ENCODE measurements around the gene QDPR.

Gene QDPR

DNA sequence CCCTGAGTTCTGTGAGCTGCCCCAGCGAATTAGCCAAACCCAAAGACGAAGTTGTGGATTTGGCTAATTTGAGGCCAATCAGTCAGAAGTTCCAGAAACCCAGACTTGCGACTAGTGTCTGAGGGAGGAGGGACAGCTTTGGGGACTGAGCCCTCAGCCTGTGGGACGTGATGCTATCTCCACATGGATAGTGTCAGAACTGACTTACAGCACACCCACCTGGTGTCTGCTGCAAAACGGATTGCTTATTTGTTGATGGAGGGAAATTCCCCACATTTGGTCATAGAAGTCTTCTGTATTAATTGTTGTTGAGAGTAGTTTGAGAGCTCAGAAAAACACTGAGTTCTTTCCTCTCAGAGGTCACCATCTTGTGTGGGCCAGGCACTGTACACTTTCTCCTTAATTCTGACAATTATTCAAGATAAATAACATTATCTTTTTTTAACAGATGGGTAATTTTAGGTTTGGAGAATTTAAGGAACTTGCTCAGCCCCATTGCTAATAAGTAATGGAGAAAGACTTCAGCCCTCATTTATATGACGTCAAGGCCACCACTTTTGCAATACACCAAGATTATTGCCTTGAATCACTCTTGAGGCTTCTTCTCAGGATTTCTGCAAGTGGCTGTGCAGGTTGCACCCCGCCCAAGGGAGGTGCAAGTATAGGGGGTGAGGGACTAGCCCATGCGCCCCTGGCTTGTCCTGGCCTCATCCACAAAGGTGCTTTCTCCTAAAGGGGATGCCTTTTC, 19.8 kb upstream of the QDPR start:
- H3K4me3 ChIP-seq (ENCODE audit: low read depth in 1 of 2, low read length in 2 of 2): no peak overlapping the region
- no peak overlapping the region for H3K9ac ChIP-seq (ENCODE audit: low read depth in 1 of 2, low read length in 2 of 2)
- no peaks in the 10 kb centered on the region for H3K4me1 ChIP-seq (ENCODE audit: control insufficient read depth in 1 of 2, insufficient read depth in 2 of 2, low read length in 2 of 2)
- H3K36me3 ChIP-seq (ENCODE audit: control insufficient read depth in 1 of 2, insufficient read depth in 2 of 2, low read length in 2 of 2): no peaks in the 10 kb centered on the region
- H3K27me3 ChIP-seq (ENCODE audit: control insufficient read depth in 1 of 2, insufficient read depth in 2 of 2, low read length in 2 of 2): no peaks in the 10 kb centered on the region
- H3K9me3 ChIP-seq (ENCODE audit: control insufficient read depth in 1 of 2, low read length in 2 of 2): no peaks in the 10 kb centered on the region
- no peak overlapping the region for H3K27ac ChIP-seq (ENCODE audit: low read depth, low read length)

DNA sequence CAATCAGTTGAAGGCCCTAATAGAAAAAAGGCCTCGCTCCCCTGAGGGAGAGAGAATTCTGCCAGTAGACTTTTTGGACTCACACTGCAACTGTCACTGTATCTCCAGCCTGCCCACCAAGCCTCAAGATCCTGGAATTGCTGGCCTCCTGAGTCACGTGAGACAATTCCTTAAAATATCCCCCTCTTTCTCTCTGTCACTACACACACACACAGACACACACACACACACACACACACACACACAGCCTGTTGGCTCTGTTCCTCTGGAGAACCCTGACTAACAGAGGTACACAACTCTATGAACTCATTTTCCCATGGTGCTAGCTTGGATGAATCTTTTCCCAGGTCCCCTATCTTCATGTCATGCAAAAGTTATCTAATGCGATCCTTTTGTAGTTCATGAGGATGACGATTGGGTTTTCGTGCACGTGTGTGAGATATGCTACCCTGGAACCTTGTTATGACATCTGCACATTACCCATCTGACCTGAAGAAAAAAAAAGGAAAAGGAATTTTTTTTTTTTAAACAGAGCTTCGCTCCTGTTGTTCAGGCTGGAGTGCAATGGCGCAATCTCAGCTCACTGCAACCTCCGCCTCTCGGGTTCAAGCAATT, 16.8 kb upstream of the QDPR start:
- H3K4me1 ChIP-seq (ENCODE audit: control insufficient read depth in 1 of 2, insufficient read depth in 2 of 2, low read length in 2 of 2): no peaks in the 10 kb centered on the region
- no peaks in the 10 kb centered on the region for H3K36me3 ChIP-seq (ENCODE audit: control insufficient read depth in 1 of 2, insufficient read depth in 2 of 2, low read length in 2 of 2)
- H3K4me3 ChIP-seq (ENCODE audit: low read depth in 1 of 2, low read length in 2 of 2): no peak overlapping the region
- H3K9me3 ChIP-seq (ENCODE audit: control insufficient read depth in 1 of 2, low read length in 2 of 2): no peaks in the 10 kb centered on the region
- H3K27me3 ChIP-seq (ENCODE audit: control insufficient read depth in 1 of 2, insufficient read depth in 2 of 2, low read length in 2 of 2): no peaks in the 10 kb centered on the region
- H3K27ac ChIP-seq (ENCODE audit: low read depth, low read length): no peak overlapping the region
- H3K9ac ChIP-seq (ENCODE audit: low read depth in 1 of 2, low read length in 2 of 2): no peak overlapping the region

DNA sequence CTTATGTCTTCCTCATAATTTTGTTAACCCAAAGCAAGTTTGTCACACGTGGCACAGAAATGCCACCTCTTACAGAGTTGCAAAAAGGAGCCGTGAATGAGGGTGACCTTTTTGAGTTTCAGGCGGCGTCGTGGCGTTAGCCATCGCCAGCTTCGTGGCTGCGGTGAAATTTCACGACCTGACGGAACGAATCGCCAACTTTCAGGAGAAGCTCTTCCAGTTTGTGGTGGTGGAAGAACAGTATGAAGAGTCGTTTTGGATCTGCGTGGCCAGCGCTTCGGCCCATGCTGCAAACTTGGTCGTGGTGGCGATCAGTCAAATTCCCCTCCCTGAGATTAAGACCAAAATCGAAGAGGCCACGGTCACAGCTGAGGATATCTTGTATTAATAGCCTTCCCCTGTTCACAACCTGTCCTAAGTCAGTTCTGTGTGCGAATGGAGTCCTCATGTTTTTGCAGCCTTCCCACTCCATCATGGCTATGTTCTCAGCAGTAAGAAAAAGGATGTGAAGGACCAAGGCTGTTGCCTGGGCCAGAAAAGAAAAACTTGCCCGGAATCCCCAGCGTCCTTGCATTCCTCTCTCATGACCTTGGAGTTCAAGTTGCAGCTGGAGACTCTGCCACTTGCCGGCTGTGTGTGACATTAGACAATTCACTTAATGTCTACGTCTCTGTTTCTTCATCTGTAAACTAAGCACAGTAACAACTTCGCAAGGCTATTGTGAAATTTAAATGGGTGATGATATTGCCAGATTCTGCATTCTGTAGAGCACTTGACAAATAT, 15.0 kb upstream of the QDPR start:
- no peaks in the 10 kb centered on the region for H3K27me3 ChIP-seq (ENCODE audit: control insufficient read depth in 1 of 2, insufficient read depth in 2 of 2, low read length in 2 of 2)
- no peaks in the 10 kb centered on the region for H3K9me3 ChIP-seq (ENCODE audit: control insufficient read depth in 1 of 2, low read length in 2 of 2)

DNA sequence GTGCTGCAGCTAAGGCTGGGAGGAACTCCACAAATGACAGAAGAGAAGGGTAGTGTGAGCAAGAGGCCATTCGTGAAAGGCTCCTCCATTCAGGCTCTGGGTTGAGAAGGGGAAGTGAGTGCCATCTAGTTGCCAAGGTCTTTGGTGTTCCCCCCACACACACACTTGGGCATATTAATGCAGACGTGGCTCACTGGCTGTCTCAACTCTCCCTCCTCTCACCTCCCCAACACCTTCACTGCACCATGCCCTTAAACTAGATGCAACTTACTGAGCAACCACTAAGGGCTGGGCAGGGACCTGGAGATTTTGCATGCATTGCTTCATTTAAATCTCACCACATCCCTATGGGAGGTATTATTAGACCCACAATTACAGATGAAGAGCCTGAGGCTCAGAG, 11.8 kb upstream of the QDPR start:
- Histone ChIP-seq H3K4me1 (ENCODE audit: control insufficient read depth in 1 of 2, insufficient read depth in 2 of 2, low read length in 2 of 2) (no peaks in the 10 kb centered on the region), H3K36me3 (ENCODE audit: control insufficient read depth in 1 of 2, insufficient read depth in 2 of 2, low read length in 2 of 2) (no peaks in the 10 kb centered on the region), H3K27me3 (ENCODE audit: control insufficient read depth in 1 of 2, insufficient read depth in 2 of 2, low read length in 2 of 2) (no peaks in the 10 kb centered on the region), H3K9me3 (ENCODE audit: control insufficient read depth in 1 of 2, low read length in 2 of 2) (no peaks in the 10 kb centered on the region), H3K27ac (ENCODE audit: low read depth, low read length) (no peak overlapping the region), H3K4me3 (ENCODE audit: low read depth in 1 of 2, low read length in 2 of 2) (no peak overlapping the region), H3K9ac (ENCODE audit: low read depth in 1 of 2, low read length in 2 of 2) (no peak overlapping the region)

More for the DNA sequence above, 15.0 kb upstream of the QDPR start:
- Histone ChIP-seq H3K27ac (ENCODE audit: low read depth, low read length) (no peak overlapping the region), H3K9ac (ENCODE audit: low read depth in 1 of 2, low read length in 2 of 2) (no peak overlapping the region), H3K4me1 (ENCODE audit: control insufficient read depth in 1 of 2, insufficient read depth in 2 of 2, low read length in 2 of 2) (no peaks in the 10 kb centered on the region), H3K36me3 (ENCODE audit: control insufficient read depth in 1 of 2, insufficient read depth in 2 of 2, low read length in 2 of 2) (no peaks in the 10 kb centered on the region), H3K4me3 (ENCODE audit: low read depth in 1 of 2, low read length in 2 of 2) (no peak overlapping the region)

DNA sequence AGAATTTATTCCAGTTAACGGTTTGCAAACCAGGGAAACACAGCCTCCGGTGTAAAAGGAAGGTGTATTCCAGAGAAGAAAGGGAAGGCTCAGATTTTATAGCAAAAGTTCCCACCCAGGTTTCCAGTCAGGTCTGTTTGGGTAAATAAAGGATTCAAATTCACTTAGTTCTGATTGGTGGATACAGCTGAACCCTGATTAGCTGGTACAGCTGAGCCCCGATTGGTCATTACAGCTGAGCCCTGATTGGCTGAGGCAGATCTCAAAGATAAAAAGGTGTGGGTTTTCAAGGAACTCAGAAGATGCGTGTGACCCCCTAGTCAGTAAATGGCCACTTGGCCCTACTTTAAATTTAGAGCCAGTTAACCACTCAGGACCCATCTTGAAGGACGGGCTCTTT, 9.7 kb upstream of the QDPR start:
- Histone ChIP-seq H3K27me3 (ENCODE audit: control insufficient read depth in 1 of 2, insufficient read depth in 2 of 2, low read length in 2 of 2) (no peaks in the 10 kb centered on the region), H3K9ac (ENCODE audit: low read depth in 1 of 2, low read length in 2 of 2) (no peak overlapping the region), H3K36me3 (ENCODE audit: control insufficient read depth in 1 of 2, insufficient read depth in 2 of 2, low read length in 2 of 2) (no peaks in the 10 kb centered on the region)

DNA sequence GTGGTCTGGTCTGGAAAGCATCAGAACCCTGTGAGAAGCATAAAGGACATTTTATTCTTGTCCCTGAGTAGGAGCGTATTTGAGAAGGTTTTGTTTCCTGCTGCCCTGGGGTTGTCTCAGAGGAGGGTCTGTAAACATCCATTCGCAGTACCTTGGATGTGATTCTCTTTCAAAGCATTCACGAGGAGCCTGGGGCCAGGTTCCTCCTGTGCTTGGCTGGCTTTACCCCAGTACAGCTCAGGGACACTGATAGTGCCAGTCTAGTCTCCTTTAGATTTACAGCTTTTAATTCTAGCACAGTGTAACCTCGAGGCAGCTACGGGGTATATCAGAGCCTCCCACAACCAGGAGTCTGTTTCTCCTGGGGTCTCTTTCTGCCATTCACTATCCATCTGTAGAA, 5.8 kb upstream of the QDPR start:
- Histone ChIP-seq H3K4me3 (ENCODE audit: low read depth in 1 of 2, low read length in 2 of 2) (no peak overlapping the region), H3K27me3 (ENCODE audit: control insufficient read depth in 1 of 2, insufficient read depth in 2 of 2, low read length in 2 of 2) (no peaks in the 10 kb centered on the region), H3K36me3 (ENCODE audit: control insufficient read depth in 1 of 2, insufficient read depth in 2 of 2, low read length in 2 of 2) (no peaks in the 10 kb centered on the region), H3K4me1 (ENCODE audit: control insufficient read depth in 1 of 2, insufficient read depth in 2 of 2, low read length in 2 of 2) (peaks cover 0 to 9% of the 10 kb centered on the region in 2 donors), H3K27ac (ENCODE audit: low read depth, low read length) (no peak overlapping the region), H3K9me3 (ENCODE audit: control insufficient read depth in 1 of 2, low read length in 2 of 2) (no peaks in the 10 kb centered on the region), H3K9ac (ENCODE audit: low read depth in 1 of 2, low read length in 2 of 2) (no peak overlapping the region)

More for the DNA sequence above, 9.7 kb upstream of the QDPR start:
- H3K4me3 ChIP-seq (ENCODE audit: low read depth in 1 of 2, low read length in 2 of 2): no peak overlapping the region
- H3K27ac ChIP-seq (ENCODE audit: low read depth, low read length): no peak overlapping the region
- H3K4me1 ChIP-seq (ENCODE audit: control insufficient read depth in 1 of 2, insufficient read depth in 2 of 2, low read length in 2 of 2): no peaks in the 10 kb centered on the region
- H3K9me3 ChIP-seq (ENCODE audit: control insufficient read depth in 1 of 2, low read length in 2 of 2): no peaks in the 10 kb centered on the region

DNA sequence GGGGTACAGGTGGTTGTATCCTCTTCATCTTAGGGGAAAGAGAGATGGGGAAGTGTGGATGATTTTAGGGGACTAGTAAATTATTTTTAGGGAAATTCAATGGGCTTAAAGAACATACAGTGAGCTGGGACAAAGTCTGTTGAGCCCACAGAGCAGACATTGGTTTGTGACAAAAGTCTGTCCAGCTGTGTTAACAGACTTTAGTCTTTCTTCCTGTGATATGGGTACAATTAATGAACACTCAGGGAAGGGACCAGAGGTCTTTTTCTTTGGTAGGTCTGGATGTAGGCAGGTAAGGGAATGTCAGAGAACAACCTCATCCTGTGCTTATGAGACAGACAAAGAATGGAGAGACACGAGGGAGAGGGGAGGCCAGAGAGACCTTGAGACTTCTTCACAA, 5.1 kb upstream of the QDPR start:
- Histone ChIP-seq H3K9me3 (ENCODE audit: control insufficient read depth in 1 of 2, low read length in 2 of 2) (no peaks in the 10 kb centered on the region), H3K27ac (ENCODE audit: low read depth, low read length) (no peak overlapping the region), H3K4me1 (ENCODE audit: control insufficient read depth in 1 of 2, insufficient read depth in 2 of 2, low read length in 2 of 2) (peaks cover 4 to 13% of the 10 kb centered on the region in 2 donors), H3K4me3 (ENCODE audit: low read depth in 1 of 2, low read length in 2 of 2) (no peak overlapping the region), H3K36me3 (ENCODE audit: control insufficient read depth in 1 of 2, insufficient read depth in 2 of 2, low read length in 2 of 2) (no peaks in the 10 kb centered on the region), H3K9ac (ENCODE audit: low read depth in 1 of 2, low read length in 2 of 2) (no peak overlapping the region), H3K27me3 (ENCODE audit: control insufficient read depth in 1 of 2, insufficient read depth in 2 of 2, low read length in 2 of 2) (no peaks in the 10 kb centered on the region)

DNA sequence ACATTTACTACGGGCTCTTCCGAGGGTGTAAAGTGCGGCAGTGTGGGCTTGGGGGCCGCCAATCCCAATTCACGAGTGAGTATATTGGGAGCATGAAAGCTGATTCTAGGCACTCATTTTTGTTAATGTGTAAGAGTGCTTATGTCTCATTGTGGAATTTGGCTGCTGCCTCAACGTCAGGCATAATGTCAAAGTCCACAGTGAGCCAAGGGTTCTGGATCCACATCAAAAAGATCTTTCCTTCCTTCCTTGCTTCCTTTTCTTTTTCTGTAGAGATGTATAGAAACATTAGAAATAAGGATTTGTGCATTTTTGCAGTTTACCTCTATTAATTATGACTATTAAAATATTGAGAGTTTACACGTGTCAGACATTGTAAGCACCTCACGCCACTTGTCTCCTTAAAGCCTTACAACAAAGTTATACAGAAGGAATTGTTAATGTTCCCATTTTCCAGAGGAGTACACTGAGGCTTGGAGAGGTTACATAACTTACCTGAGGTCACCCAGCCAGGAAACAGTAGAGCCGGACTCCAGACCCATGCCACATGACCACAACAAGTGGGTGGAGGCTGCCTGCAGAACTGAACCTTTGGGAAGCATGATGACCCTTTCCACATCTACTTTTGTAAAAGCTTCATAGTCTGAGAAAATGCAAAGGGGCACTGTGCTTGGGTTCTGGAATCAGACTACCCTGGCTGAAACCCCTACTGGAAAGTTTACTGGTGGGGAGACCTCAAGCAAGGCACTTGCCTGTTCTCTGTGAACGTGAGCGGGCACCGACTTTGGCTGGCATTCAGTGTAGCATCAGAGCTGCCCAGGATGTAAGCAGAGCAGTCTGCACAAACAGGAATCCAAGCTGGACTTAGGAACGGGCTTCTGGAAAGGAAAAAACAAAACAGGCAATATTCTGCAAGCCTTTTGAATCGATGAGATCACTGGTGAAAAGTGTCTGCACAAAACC, 3.8 kb upstream of the QDPR start:
- Histone ChIP-seq H3K27ac (ENCODE audit: low read depth, low read length) (no peak overlapping the region), H3K4me1 (ENCODE audit: control insufficient read depth in 1 of 2, insufficient read depth in 2 of 2, low read length in 2 of 2) (peaks cover 11 to 16% of the 10 kb centered on the region in 2 donors), H3K27me3 (ENCODE audit: control insufficient read depth in 1 of 2, insufficient read depth in 2 of 2, low read length in 2 of 2) (no peaks in the 10 kb centered on the region), H3K9ac (ENCODE audit: low read depth in 1 of 2, low read length in 2 of 2) (no peak overlapping the region), H3K36me3 (ENCODE audit: control insufficient read depth in 1 of 2, insufficient read depth in 2 of 2, low read length in 2 of 2) (no peaks in the 10 kb centered on the region), H3K9me3 (ENCODE audit: control insufficient read depth in 1 of 2, low read length in 2 of 2) (no peaks in the 10 kb centered on the region), H3K4me3 (ENCODE audit: low read depth in 1 of 2, low read length in 2 of 2) (no peak overlapping the region)

DNA sequence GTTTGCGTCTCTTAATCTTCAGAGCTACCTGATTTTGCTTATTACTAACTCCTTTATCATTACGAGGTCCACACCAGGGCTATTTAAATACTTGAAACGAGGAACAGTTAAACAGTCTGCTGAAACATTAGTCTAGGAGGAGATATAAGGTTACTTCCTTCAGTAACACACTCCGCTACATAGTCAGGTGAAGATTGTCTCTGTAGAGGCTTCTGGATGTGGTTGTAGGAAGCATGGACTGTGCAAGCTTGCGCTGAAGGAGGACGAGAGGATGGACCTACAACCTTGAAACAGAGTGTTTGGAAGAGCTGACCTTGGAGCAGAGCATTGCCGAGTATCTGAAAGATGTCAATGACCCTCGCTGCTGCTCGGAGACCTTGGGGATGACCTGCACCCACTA, 3.0 kb upstream of the QDPR start, which contains the start of gene CLRN2:
TSS of gene CLRN2 (plus strand) at position 301 of the 400 bp plus-strand sequence. CDS start 102 bp downstream, outside the sequence.
- H3K9ac ChIP-seq (ENCODE audit: low read depth in 1 of 2, low read length in 2 of 2): no peak within 1 kb of the TSS
- H3K4me3 ChIP-seq (ENCODE audit: low read depth in 1 of 2, low read length in 2 of 2): no peak within 1 kb of the TSS
- no peaks in the 10 kb centered on the region for H3K9me3 ChIP-seq (ENCODE audit: control insufficient read depth in 1 of 2, low read length in 2 of 2)
- no peaks in the 10 kb centered on the region for H3K27me3 ChIP-seq (ENCODE audit: control insufficient read depth in 1 of 2, insufficient read depth in 2 of 2, low read length in 2 of 2)
- H3K4me1 ChIP-seq (ENCODE audit: control insufficient read depth in 1 of 2, insufficient read depth in 2 of 2, low read length in 2 of 2): peaks cover 15 to 22% of the 10 kb centered on the region in 2 donors
- H3K27ac ChIP-seq (ENCODE audit: low read depth, low read length): no peak within 1 kb of the TSS
- no peaks in the 10 kb centered on the region for H3K36me3 ChIP-seq (ENCODE audit: control insufficient read depth in 1 of 2, insufficient read depth in 2 of 2, low read length in 2 of 2)
